HG02981 (cell line): ENCODE results near the gene MZF1.
A peak's percentile ranks its signal among the peaks of the same experiment; 100 is the strongest.

Experiments
- ATAC-seq: cut with Tn5 transposase; IDR thresholded peaks from one replicate; pipeline ENCODE4 v1.9.1; 2021; ENCODE audit warnings: mild to moderate bottlenecking, moderate library complexity; ENCODE audit not compliant: unreplicated experiment

MZF1 gene

DNA sequence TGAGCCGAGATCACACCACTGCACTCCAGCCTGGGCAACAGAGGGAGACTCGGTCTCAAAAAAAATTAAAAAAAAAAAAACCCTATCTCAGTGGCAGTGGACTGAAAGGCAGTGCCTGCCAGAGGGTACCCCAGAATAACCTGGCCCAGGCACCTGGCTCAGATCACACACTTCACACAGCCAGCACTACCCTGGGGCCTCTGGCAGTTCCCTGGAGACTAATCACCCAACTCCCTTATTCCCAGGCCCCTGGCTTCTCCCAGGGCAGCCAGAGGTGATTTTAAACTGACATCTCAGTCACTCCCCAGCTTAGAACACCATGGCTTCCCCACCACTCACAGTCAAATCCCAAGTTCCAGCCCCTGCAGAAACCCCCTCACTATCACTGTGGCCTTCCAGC lies 57.9 kb downstream of the MZF1 start:
- ATAC-seq = no peak

DNA sequence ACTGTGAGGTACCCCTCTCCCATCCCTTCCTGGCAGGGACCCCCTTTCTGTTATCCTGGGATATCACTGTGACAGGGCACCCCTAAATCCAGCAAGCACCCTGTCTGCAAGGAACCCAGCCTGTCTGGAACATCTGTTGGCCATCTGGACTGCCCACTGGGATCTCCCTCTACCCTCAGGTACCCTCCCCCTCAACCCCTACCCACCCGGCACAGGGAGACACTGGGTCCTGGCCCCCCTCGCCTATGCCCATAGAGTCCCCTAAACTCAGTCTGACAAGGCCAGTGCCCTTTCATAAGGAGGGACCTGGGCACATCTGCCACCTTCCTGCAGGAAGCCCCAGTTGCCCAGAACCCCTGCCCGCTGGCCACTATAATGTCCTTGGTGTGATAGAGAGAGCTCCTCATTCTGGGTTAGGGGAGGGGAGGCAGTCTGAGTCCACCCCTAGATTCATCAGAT lies 58.5 kb downstream of the MZF1 start:
- ATAC-seq = no peak

DNA sequence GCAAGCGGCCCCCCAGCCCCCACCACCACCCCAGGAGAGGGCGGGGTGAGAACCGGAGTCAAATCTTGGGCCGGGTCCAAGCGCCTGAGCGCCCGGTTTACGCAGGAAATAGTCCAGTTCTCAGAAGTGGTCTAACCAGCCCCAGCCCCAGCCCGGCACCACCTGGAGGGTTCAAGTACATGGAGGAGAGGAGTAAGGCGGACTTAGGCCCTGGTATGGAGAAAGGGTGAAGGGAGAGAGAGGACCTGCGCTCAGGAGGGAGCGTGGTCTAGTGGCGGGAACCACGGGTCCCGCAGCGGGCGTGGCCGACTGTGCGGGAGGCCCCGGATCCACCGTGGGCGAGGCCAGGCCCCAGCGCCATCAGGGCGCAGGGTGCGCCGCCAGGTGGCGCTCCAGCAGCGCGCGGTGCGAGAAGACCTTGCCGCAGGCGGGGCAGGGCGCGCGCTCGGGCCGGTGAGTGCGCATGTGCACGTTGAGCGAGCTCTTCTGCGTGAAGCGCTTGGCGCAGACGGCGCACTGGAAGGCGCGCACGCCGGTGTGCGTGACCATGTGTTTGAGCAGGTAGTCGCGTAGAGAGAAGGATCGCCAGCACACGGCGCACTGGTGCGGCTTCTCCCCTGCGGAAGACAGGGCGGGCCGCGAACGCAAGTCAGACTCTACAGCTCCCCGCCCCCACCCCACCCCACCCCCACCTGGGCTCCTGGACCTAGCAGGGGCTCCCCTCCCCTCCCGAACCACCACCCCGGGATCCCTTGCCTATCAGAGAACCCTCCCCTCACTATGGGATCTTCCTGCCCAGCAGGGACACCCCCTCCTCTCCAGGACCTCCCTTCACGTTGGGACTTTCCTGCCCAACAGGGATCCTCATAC lies 59.2 kb downstream of the MZF1 start:
- ATAC-seq = peak; percentile 72

DNA sequence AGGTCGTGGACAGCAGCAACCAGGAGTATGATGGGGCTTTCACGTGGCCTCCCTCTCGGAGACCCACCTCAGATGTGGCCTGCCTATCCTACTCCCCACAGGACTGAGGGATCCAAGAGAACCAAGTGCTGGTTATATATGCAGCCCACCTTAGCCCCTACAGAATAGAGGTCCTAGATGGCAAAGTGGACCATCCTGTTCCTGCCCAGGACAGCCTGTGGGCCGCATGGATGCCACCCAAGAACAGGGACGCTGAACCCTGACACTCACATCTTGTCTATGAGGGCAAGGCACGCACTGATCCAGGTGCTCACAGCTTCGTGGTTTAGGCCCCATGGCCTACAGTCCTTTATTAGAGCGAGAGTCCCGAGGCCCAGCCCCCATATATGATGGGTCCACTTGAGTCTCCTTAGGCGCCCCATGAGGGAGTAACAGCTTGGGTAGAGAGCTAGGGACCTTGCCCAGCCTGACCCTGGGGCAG lies 59.9 kb downstream of the MZF1 start:
- ATAC-seq = no peak
